ENCODE data around the gene CDK5RAP2.
"Not testable (repeated sequence)": the region's sequence is repeated elsewhere in the genome, so short reads cannot be mapped to it uniquely, and the experiment has no call there.

The CDK5RAP2 gene

DNA sequence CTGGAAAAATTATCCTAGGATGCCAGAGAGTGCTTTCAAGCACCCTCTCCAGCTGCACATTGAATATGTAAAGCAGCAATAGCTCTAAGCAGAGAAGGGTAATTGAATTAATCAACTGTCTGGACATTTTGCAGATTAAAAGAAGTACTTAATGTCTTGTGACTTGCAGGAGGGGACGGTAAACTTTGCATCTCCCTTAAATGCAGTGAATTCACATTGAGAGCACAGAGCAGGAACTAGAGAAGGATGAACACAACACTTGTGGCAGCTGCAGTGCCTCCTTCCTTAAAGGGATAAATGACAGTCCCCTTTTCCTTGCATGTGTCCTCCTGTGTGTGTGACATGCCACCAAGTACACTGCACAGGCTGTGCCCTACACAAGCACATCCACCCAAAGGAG is 7.4 kb upstream of the CDK5RAP2 start:
- DNase-seq = no peak

DNA sequence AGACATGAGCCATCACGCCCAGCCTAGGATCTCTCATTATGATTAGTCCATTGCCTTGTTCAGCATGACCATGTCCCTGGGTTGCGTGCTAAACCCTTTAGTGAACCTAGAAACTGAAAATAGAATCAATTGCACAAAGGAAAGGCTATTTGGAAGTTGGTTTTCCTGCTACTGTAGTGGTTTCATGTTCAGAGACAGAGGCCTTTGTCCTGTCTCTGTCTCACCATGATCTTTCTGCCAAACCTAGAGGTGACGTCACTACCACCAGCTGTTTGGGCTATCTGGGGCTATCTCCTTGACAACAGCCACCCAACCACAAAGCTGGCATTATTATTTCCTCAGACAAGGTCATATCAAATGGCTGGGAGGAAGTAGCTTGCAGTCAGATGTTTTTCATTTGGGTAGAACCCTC is 4.0 kb upstream of the CDK5RAP2 start:
- DNase-seq = peak; percentile 96

- DNase-seq = peak; percentile 54
Observed at GRCh38 chr9:120579139-120580050, 572 bp downstream of the CDK5RAP2 start.

DNA sequence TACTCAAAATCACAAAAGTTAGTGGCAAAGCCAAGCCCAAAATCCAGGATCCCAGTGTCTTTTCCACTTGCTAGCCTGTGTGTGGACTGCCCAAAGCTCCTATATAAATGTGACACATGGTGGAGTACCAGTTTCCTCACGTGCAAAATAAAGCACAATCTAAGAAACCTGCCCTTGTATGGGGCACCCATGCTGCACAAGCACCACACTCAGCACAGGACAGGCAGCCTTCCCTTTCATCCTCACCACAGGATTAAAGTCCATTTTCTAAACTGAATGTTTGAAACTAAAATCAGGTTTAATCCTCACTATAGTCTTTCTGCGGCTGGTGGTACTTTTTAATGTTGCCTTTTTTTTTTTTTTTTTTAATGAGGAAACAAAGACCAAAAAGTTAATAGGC is 5.5 kb downstream of the CDK5RAP2 start:
- no peak for DNase-seq

GRCh38 chr9:120572472-120572871 is 7.5 kb downstream of the CDK5RAP2 start:
- DNase-seq = no peak

GRCh38 chr9:120571443-120572257 is 8.3 kb downstream of the CDK5RAP2 start:
- DNase-seq = no peak

- no peak for DNase-seq
Observed at GRCh38 chr9:120570296-120570695, 9.7 kb downstream of the CDK5RAP2 start.

- DNase-seq = no peak
Observed at GRCh38 chr9:120569556-120569955, 10.4 kb downstream of the CDK5RAP2 start.

DNA sequence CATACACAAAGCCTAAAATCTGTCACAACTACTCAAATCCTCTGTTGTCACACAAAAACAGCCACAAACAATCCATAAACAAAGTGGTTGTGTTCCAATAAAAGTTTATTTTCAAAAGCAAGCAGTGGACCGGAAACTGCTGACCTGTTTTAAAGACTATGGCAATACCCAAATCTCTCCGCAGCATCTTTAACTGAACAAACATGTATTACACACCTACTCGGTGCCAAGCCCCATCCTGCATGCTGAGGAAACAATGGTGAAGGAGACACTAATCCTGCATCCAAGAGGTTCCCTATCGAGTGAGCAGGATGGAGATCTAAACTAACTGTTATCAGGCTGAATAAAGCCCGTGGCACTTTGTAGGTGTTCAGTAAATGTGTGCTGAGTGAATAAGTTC is 11.2 kb downstream of the CDK5RAP2 start:
- no peak for DNase-seq

DNA sequence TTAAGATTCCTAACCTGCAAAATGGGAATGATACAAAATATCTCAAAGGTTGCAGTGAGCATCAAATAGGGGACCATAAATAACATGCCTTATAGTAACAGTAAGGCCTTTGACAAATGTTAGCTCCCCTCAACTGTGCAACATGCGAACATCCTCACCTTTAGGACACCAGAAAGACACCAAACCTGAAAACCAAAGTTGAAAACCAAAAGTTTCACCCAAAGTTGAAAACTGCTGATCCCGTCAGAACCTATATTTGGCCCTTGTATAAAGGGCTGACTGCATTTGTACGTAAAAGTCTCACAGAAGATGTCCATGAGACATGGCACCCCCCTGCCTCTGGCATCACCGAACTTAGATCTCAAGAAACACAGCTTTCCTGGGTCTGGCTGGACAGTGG is 12.1 kb downstream of the CDK5RAP2 start:
- no peak for DNase-seq

DNA sequence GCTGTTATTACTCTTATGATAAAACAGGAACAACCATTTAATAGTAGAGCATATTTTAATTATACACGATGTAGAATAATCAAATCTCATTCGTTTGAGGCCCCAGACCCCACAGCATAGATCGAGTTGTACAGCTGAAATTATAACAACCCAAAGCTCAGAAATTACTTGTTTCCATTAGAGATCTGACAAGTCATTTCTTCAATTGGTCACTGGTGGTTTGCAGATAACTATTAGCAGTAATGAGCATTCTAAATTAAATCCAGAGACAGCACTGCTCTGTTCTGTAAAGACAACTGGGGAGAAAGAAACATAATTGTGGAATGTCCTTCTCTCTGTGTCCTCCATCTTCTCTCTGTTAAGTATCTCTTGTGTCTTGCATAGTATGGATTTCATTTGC is 12.9 kb downstream of the CDK5RAP2 start:
- no peak for DNase-seq

- no peak for DNase-seq
Observed at GRCh38 chr9:120564589-120564988, 15.4 kb downstream of the CDK5RAP2 start.

DNA sequence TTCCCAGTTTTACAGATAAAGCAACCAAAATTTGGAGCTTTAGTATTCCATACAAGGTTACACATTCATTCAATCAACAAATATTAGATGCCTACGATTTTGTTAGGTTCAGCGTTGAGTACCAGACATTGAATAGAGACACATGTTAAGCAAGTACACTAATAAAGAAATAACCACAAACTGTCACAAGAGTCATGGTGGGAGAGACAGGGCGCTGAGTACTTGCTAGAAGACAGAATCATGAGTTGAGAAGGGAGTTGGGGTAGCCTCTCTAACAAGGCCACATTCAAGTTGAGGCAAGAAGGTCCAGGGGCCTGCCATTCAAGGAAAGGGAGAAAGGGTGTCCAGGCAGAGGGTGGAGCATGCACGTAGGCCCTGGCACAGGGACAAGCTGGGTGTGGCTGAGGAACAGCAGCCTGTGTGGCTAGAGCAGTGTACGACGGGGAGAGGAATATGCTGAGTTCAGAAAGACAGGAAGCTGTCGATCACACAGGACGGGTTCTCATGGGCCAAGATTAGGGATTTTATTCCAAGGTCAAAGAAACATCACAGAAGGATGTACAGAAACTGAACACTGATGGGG is 17.0 kb downstream of the CDK5RAP2 start:
- DNase-seq = peak; percentile 86

- DNase-seq = peak; percentile 58
Observed at GRCh38 chr9:120561709-120562108, 18.3 kb downstream of the CDK5RAP2 start.

DNA sequence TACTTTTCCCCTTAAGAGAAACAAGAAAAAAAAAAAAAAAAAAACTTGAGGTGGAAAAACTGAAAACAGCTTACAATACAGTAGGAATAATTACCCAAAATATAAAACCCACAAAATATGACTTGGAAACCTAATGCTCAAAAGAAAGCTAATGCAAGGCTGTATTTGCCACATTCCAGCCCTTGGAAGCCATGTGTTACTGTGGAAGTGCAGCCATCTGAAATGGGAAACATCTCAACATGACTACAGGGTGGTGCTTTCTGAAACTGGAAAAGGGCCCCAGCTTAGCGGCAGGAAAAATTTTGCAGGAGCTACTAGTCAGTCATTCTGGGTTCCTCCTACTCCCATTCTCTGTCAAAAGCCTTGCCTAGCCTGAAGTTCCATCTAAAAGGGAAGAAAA is 20.4 kb downstream of the CDK5RAP2 start:
- DNase-seq = no peak

- DNase-seq = no peak
Observed at GRCh38 chr9:120558454-120558853, 21.5 kb downstream of the CDK5RAP2 start.

- DNase-seq = no peak
Observed at GRCh38 chr9:120557205-120557604, 22.8 kb downstream of the CDK5RAP2 start.

- no peak for DNase-seq
Observed at GRCh38 chr9:120556775-120557174, 23.2 kb downstream of the CDK5RAP2 start.

DNA sequence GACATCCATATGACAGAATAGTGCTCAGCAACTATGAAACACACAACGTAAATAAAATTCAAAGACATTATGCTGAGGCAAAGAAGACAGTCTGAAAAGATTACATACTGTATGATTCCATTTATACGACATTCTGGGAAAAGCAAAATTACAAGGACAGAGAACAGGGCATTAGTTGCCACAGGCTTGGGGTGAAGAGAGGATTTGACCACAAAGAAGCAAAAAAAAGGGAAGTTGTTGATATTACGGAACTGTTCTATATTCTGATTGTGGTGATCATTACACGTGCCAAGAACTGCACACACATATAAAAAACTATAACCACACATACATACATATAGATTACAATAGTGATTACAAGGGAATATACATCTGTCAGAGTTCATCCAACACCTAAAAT is 24.1 kb downstream of the CDK5RAP2 start:
- DNase-seq = peak; percentile 73

- not testable (repeated sequence) for DNase-seq
Observed at GRCh38 chr9:120552210-120552704, 27.7 kb downstream of the CDK5RAP2 start.

DNA sequence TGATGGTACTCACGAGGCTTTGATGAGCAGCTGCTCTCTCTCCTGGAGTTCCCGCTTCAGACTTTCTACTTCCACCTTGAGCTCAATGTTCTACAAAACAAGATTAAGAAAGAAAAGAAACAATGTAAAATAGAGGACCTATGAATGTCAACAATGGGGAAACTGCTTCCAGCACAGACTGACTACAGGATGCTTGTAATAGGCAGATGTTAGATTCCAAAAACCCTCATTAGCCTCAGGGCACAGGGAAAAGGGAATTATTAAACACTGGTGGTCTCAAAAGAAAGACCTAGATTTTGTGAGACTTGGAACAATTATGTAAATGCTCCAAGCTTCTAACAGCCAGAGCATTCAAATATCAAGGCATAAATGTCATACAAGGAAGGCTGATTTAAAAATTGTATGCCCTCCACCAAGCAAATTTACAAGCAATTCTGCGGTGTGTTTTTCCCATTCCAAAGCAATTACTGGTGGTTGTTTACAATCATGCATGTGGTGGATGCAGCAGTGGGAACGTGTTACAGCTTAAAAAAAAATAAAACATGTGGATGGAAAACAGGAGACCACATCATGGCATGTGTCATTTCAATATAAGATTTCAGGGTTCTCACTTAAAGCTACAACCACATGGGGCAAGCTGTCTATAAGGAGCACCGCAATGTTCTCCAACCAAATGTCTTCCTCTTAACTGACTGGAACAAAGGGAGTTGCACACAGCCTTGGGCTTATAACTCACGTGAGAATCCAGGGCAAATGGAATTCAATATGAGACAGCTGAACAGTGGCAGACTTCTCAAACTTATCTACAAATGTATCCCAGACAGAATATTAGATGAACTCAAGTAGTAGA is 34.0 kb downstream of the CDK5RAP2 start:
- DNase-seq = no peak

DNA sequence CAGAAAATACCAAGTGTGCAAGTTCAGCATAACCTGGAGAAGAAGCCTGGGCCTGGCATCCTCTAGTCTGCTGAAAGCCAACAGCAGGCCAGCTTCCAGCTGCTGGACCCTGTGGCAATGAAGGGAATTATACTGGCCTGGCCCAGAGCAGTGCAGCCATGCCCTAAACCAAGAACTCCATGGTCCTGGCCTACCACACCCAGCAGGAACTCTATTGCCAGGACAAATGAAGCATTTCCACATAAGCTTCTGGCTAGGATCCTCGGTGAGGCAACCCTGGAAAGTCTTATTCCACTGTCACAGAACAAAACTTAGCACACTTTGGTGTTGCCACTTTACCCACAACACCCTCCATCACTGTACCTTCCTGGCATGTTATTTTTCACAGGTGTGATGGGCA is 35.5 kb downstream of the CDK5RAP2 start:
- DNase-seq = no peak

All from hematopoietic multipotent progenitor cell treated with erythropoietin and hydrocortisone succinate and interleukin-3 and kit ligand, for 6 days (in vitro differentiated cells).